Parathyroid adenoma (tissue), 2 donors: ENCODE data around the gene PNKD.

Source experiments
- H2AFZ ChIP-seq: fragments of 300-600 bp; sonication (generic); one replicate; pipeline ENCODE4 v1.7.0; 2017; ENCODE audit warnings: antibody characterized with exemption, mild to moderate bottlenecking
- H3K27ac ChIP-seq: fragments of 300-600 bp; sonication (generic); one replicate; pipeline ENCODE4 v1.7.0; 2017
- H3K27me3 ChIP-seq: fragments of 300-600 bp; sonication (generic); one replicate; pipeline ENCODE4 v1.7.0; 2017; ENCODE audit warnings: low read length; ENCODE audit not compliant: control insufficient read depth, insufficient read depth
- H3K36me3 ChIP-seq: fragments of 300-600 bp; sonication (generic); one replicate; pipeline ENCODE4 v1.7.0; 2017; ENCODE audit warnings: low read length; ENCODE audit not compliant: control insufficient read depth, insufficient read depth
- H3K4me1 ChIP-seq: fragments of 300-600 bp; sonication (generic); one replicate; pipeline ENCODE4 v1.7.0; 2017; ENCODE audit warnings: control low read depth
- H3K4me2 ChIP-seq: fragments of 300-600 bp; sonication (generic); one replicate; pipeline ENCODE4 v1.7.0; 2017; ENCODE audit warnings: low read length
- H3K4me3 ChIP-seq: fragments of 300-600 bp; sonication (generic); one replicate; pipeline ENCODE4 v1.7.0; 2017; ENCODE audit warnings: low read depth, low read length
- H3K79me2 ChIP-seq: fragments of 300-600 bp; sonication (generic); one replicate; pipeline ENCODE4 v1.7.0; 2017; ENCODE audit warnings: control low read depth
- H3K9ac ChIP-seq: fragments of 300-600 bp; sonication (generic); one replicate; pipeline ENCODE4 v1.7.0; 2017; ENCODE audit warnings: mild to moderate bottlenecking
- H3K9me3 ChIP-seq: fragments of 300-600 bp; sonication (generic); one replicate; pipeline ENCODE4 v1.7.0; 2017; ENCODE audit warnings: low read length; ENCODE audit not compliant: control insufficient read depth
- CTCF ChIP-seq: fragments of 300-600 bp; sonication (generic); IDR thresholded peaks from one replicate; pipeline ENCODE4 v1.7.0; 2017; ENCODE audit warnings: antibody characterized with exemption, mild to moderate bottlenecking
- donor health status: primary hyperparathyroidism.

Gene PNKD

GRCh38 chr2:218360453-218360852 lies 90.1 kb downstream of the PNKD start:
- no peak overlapping the region for H3K9ac ChIP-seq
- no peaks in the 10 kb centered on the region for H3K9me3 ChIP-seq
- no peaks in the 10 kb centered on the region for H3K36me3 ChIP-seq
- no peak for TF ChIP-seq CTCF
- no peaks in the 10 kb centered on the region for H3K27me3 ChIP-seq
- peaks cover 11% of the 10 kb centered on the region for H3K4me1 ChIP-seq
- H3K4me3 ChIP-seq, result no peak overlapping the region
- peaks cover 4% of the 10 kb centered on the region for H3K79me2 ChIP-seq
- no peak overlapping the region for H3K27ac ChIP-seq
- no peak overlapping the region for H3K4me2 ChIP-seq
- H2AFZ ChIP-seq, result no peak overlapping the region

GRCh38 chr2:218362606-218363005 lies 92.3 kb downstream of the PNKD start:
- H3K4me2 ChIP-seq, result no peak overlapping the region
- peaks cover 6% of the 10 kb centered on the region for H3K4me1 ChIP-seq
- H3K27me3 ChIP-seq, result no peaks in the 10 kb centered on the region
- TF ChIP-seq CTCF, result no peak
- H3K9me3 ChIP-seq, result no peaks in the 10 kb centered on the region
- H3K9ac ChIP-seq, result no peak overlapping the region
- no peak overlapping the region for H2AFZ ChIP-seq
- no peaks in the 10 kb centered on the region for H3K36me3 ChIP-seq
- H3K27ac ChIP-seq, result no peak overlapping the region
- no peaks in the 10 kb centered on the region for H3K79me2 ChIP-seq
- no peak overlapping the region for H3K4me3 ChIP-seq

- TF ChIP-seq CTCF, result no peak
- Histone ChIP-seq H3K4me3 (no peak overlapping the region), H3K27ac (no peak overlapping the region), H3K36me3 (no peaks in the 10 kb centered on the region), H3K4me2 (no peak overlapping the region), H3K4me1 (peaks cover 3% of the 10 kb centered on the region), H3K79me2 (no peaks in the 10 kb centered on the region), H3K9ac (no peak overlapping the region), H3K27me3 (no peaks in the 10 kb centered on the region), H2AFZ (no peak overlapping the region), H3K9me3 (no peaks in the 10 kb centered on the region)
These were observed 93.4 kb downstream of the PNKD start for GRCh38 chr2:218363736-218364135.

- Histone ChIP-seq H3K4me3 (no peak overlapping the region), H3K79me2 (no peaks in the 10 kb centered on the region), H3K4me2 (no peak overlapping the region), H2AFZ (no peak overlapping the region), H3K4me1 (peaks cover 4% of the 10 kb centered on the region), H3K27me3 (no peaks in the 10 kb centered on the region), H3K36me3 (no peaks in the 10 kb centered on the region), H3K9ac (no peak overlapping the region), H3K9me3 (no peaks in the 10 kb centered on the region), H3K27ac (no peak overlapping the region)
- TF ChIP-seq CTCF, result no peak
These were observed 93.9 kb downstream of the PNKD start for GRCh38 chr2:218364196-218364595.

GRCh38 chr2:218366621-218367414 lies 96.5 kb downstream of the PNKD start:
- Histone ChIP-seq H3K4me3 (peak overlapping the region; percentile 65), H3K36me3 (no peaks in the 10 kb centered on the region), H3K4me2 (peak overlapping the region; percentile 81), H3K27ac (peak overlapping the region; percentile 85), H2AFZ (peak overlapping the region; percentile 96), H3K79me2 (no peaks in the 10 kb centered on the region), H3K4me1 (peaks cover 4% of the 10 kb centered on the region), H3K9me3 (no peaks in the 10 kb centered on the region), H3K9ac (no peak overlapping the region), H3K27me3 (no peaks in the 10 kb centered on the region)
- TF ChIP-seq CTCF, result no peak
